Activated T-cell treated with anti-CD3 and anti-CD28 coated beads for 48 hours (primary cell): ENCODE results near the gene PRKG1.
"Not testable (repeated sequence)": the region's sequence is repeated elsewhere in the genome, so short reads cannot be mapped to it uniquely, and the experiment has no call there.

ENCODE experiments used
- DNase-seq: peaks from one replicate; pipeline ENCODE4 v3.0.0-alpha.2; 2020; ENCODE audit warnings: low read depth

PRKG1 gene

GRCh38 chr10:51705774-51706173, 631.5 kb downstream of the PRKG1 start:
- DNase-seq: no peak

DNA sequence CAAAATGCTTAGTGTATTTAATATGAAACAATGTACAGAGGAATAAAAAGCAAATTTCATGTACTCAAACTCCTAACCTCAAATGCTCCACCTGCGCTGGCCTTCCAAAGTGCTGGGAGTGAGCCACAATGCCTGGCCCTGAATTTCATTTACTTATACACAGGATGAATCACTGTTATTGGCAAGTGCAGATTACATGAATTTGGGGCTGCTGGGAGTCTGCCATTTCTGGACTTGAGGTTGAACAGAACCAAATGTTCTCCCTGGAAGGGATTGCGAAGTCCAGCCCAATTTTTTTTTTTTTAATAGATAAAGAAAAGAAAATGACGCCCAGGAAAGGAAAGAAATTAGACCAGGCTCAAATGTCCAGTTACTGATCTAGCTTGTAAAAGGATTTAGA, 631.9 kb downstream of the PRKG1 start:
- DNase-seq: no peak

- no peak for DNase-seq
Measured at GRCh38 chr10:51707392-51707791, 633.1 kb downstream of the PRKG1 start.

- no peak for DNase-seq
Measured at GRCh38 chr10:51707821-51708424, 633.6 kb downstream of the PRKG1 start.

- DNase-seq: no peak
Measured at GRCh38 chr10:51708609-51709008, 634.3 kb downstream of the PRKG1 start.

DNA sequence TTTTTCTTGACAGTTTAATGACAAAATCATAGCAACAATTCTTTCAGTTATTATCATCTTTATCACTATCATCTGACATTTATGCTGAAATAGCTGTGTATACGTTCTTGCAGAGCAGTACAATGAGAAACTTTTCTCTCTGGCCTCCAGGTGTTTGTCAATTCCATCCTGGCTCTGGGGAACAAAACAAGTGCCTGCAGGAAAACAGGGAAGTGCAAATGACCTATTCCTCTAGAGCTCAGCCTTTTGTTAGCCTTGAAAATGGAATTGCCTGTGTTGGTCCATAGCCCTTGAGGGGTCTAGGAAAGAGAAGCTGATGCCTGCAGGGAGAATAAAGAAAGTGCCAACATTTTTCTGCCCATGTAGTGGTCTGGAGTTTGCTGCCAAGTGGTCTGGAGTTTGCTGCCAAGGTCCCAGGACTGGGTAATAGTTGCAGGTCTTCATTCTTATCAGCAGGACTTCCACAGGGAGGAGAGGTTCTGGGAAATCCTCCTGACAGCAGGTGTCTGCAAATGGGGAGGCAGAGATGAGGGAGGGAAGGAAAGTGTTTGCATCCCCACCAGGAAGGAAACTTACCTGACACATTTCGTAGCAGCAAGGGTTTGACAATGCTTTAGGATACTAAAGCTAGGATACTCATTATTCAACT, 635.2 kb downstream of the PRKG1 start:
- no peak for DNase-seq

GRCh38 chr10:51711519-51711891, 637.2 kb downstream of the PRKG1 start:
- no peak for DNase-seq

DNA sequence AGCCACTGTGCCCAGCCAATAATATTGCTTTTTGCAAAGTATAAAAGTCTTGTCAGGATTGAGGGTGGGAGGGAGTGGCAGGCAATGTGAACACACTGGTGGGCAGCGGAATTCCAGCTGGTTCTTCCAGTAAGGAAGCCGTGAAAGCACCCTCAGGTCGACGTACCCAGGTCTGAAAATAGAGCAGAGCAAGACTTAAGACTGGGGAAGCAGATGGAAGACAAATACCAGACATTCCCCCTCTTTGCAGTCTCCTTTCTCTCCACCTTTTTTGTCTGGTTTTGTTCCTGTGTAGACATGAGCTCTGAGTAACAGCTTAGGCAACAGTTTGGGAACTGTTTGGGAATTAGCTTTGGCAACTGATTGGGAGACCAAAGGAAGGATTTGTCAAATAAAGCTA, 642.7 kb downstream of the PRKG1 start:
- DNase-seq: no peak

GRCh38 chr10:51718804-51719291, 644.6 kb downstream of the PRKG1 start:
- DNase-seq: no peak

GRCh38 chr10:51724038-51724437, 649.8 kb downstream of the PRKG1 start:
- DNase-seq: no peak

- DNase-seq: no peak
Measured at GRCh38 chr10:51729822-51730555, 655.7 kb downstream of the PRKG1 start.

GRCh38 chr10:51733057-51733456, 658.8 kb downstream of the PRKG1 start:
- DNase-seq: no peak

- no peak for DNase-seq
Measured at GRCh38 chr10:51743146-51743545, 668.9 kb downstream of the PRKG1 start.

GRCh38 chr10:51744235-51745000, 670.1 kb downstream of the PRKG1 start:
- DNase-seq: no peak

DNA sequence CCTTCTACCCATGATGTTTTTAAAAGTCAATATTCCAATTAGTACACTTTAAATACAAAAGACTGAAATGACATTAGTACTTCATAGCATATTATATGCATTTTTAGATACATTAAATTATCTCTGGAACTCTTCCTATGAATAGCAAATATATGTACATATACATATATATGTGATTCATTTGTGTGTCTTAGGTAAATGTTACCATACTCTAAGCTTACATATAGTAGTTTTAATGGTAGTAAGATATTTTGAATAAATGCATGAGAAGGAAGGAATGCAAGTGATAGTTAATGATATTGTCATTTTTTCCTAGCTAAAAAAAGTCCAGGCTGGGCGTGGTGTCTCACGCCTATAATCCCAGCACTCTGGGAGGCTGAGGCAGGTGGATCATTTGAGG, 671.1 kb downstream of the PRKG1 start:
- no peak for DNase-seq

- DNase-seq: no peak
Measured at GRCh38 chr10:51747216-51747615, 672.9 kb downstream of the PRKG1 start.

DNA sequence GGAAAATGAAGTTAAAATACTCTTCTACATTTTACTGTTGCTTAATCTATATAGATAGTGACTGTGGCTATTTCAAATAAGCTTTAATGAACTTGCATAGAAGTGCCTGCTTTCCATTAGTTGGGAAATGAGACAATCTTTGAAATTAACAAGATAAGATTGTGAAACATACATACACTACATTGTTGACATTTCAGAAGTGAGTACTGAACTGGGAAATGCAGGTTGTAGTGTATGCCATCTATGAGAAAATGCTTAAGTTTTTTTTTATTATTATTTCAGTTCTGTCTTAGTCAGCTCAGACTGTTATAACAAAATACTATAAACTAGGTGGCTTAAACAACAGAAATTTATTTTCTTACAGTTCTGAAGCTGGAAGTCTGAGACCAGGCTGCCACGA, 674.7 kb downstream of the PRKG1 start:
- no peak for DNase-seq

- no peak for DNase-seq
Measured at GRCh38 chr10:51758366-51758765, 684.1 kb downstream of the PRKG1 start.

- DNase-seq: not testable (repeated sequence)
Measured at GRCh38 chr10:51758838-51759237, 684.6 kb downstream of the PRKG1 start.

- no peak for DNase-seq
Measured at GRCh38 chr10:51759896-51760534, 685.7 kb downstream of the PRKG1 start.

DNA sequence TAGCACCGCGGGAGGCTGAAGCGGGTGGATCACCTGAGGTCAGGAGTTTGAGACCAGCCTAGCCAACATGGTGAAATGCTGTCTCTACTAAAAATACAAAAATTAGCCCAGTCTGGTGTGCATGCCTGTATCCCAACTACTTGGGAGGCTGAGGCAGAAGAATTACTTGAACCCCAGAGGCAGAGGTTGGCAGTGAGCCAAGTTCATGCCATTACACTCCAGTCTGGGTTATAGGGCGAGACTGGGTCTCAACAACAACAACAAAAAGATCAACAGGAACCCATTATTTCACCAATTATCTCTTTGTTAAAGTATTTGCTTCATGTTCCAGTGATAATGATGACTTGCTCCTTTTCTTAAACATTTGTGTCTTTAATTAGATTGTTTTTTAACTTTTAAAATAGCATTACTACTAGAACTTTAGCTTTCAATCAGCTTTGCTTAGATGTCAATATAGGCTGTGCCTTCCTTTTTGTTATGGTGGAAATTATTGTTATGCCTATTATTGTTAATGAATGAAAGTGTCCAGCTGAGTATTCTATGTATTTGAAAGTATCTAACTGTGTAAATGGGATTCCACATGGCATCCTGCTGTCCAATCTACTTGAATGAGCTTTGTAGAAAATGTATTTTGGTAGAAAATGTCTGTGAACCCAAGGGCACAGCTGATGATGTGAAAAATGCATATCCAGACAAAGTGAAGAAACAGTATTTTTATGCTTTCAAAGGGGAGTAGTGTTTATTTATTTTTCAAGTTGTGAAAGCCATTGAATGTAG, 686.8 kb downstream of the PRKG1 start:
- DNase-seq: no peak
